NCI-H1417 treated with DMSO at 0.1 percent for 48 hours (cell line): ENCODE measurements around the gene MBOAT2.
"Not testable (repeated sequence)": the region's sequence is repeated elsewhere in the genome, so short reads cannot be mapped to it uniquely, and the experiment has no call there.

Source experiments
- DNase-seq: peaks from one replicate; lab custom pipeline; 2025; lab: John Stamatoyannopoulos, UW

Gene MBOAT2

DNA sequence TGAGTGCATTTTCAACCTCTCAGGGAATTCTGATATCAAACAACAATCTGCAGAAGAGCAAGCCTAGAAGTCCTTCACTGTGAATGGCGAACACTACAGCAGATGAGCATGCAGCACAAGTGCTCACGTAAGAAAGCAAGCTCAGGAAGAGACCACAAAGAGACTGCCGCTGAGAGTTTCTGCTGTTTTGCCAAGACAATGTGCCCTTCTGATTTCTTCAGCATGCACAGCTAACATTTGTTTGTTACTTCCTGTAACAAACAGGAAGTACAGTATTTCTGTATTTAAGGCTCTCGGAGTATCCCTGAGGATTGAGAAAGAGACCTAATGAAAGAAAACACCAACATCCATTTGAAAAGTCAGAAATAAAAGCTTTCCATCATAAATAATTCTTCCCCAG, 45.9 kb downstream of the MBOAT2 start:
- no peak for DNase-seq

DNA sequence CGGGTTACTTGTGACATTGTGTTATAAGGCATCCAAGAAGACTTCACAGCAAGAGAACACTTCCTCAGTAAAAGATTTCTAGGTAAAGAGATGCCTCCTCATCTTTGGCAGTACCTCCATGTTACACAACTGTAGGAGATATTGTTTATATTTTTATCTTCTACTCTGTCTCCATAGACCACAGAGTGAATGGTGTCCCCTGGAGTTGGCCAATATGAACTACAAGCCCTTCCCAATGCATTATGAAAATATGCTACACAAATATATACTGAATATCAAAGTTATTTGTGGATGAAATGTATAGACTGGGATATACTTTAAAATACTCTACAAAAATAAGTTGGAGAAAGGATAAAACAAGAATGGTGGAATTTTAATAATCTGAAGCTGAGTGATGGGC, 46.7 kb downstream of the MBOAT2 start:
- DNase-seq, result no peak

DNA sequence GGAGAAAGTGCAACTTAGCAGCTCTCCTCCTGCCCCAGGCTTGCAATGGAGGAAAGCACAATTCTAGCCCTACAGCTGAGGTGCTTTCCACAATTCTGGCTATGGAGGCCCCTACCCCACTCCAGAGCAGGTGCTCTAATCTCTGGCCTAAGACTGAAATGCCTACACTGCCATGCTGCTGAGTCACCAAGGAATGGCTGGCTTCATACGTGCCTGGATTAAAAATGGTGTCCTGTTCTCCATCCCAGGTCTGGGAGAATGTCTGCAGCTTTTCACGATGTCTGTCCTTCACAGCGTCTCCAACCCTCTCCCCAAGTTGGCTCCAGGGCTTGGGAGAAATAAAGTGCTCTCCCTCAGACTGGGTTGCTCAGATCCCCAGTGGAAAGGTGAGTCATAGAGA, 48.5 kb downstream of the MBOAT2 start:
- no peak for DNase-seq

DNA sequence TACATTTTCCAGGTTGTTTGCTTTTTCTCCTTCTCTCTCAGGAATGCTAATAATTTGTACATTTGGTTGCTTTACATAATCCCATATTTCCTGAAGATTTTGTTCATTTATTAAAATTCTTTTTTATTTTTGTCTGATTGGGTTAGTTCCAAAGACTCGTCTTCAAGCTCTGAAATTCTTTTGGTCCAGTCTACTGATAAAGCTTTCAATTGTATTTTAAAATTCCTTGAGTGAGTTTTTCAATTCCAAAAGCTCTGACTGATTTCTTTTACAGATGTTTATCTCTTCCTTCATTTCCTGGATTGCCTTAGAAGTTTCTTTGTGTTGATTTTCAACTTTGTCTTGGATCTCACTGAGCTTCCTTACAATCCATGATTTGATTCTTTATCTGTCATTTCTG, 50.0 kb downstream of the MBOAT2 start:
- no peak for DNase-seq

DNA sequence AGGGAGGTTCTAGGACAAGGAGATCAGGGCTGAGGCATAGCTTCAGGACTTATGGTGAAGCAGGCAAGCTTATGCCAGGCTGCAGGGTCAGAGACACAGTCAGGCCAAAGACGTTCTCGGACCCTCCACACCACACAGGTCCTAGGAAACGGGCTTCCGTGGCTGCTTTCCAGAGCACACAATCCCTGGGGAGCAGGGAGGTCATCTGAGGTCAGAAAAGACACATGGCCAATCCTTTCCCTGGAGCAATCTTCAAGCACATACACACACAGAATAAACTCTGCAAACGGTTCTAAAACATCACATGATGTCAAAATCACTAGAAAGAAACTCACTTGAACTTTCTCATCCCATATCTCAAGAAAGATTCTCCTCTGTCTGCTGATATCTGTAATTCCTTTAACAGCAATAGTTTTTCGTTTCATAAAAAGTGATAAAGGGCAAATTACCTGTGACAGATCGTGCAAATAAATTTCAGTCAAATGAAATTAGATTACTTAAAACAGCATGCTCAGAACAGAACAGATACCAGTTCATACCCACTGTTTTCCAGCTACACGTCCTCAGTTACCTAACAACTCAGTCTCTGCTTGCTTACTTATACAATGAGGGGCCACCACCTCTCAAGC, 63.9 kb downstream of the MBOAT2 start:
- no peak for DNase-seq

DNA sequence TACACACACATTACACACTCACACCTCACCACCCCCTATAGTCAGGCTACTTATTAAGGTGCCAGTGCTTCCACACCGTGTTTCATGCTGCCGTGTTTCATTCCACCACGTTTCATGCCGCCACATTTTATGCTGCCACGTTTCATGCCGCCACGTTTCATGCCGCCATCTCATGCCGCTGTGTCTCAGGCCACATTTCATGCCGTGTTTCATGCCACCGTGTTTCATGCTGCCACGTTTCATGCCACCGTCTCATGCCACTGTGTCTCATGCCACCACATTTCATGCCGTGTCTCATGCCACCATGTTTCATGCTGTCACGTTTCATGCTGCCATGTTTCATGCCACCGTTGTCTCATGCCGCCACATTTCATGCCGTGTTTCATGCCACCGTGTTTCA, 65.1 kb downstream of the MBOAT2 start:
- no peak for DNase-seq

DNA sequence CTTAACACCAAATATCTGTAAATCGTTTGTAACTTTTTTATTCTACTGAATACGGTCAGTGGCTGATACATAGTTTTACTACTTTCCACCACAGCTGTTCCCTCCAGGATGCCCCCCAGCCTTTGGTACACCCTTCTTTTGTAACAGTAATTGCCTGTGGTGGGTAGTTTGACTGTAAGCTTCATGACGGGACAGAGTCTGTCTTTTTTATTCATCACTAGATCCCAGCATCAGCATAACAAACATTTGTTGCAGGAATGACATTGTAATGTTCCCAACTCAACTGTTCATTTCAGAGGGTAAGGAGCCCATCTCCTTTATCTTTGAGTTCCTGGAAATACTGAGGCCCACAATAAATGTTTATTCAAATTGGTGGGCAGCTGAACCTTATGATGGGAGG, 67.5 kb downstream of the MBOAT2 start:
- DNase-seq, result no peak

DNA sequence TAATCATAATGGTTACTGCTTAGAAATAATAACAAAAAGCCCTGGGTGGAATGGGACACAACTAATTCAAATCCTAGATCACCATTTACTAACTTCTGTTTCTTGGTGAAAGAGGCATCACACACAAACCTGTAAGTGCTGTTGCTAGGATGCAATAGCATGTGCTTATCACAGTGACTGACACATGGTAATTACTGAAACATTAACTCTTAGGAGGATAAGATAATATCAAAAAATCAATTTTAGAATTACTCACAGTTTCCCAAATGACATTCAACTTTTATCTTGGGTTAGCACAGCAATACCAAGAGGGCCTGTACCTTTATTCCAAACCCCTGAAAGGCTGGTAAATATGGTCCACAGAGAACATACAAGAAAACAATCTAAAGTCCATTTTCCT, 69.1 kb downstream of the MBOAT2 start:
- no peak for DNase-seq

DNA sequence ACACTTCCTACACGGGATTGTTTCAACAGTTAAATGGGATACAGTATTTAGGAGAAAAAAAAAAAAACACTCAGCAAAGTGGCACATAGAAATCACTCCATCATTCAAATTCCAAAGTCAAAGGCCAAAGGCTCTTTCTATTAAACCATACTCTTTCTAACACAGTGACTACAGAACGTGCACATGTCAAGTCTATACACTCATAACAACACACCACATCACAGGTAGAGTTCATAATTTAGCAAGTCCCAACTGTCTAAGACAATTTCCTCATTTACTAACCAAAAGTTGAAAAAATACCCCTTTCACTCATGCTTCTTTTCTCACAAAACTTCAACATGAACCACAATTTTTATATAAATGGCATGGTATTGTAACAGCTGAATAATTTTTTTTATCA, 70.8 kb downstream of the MBOAT2 start:
- no peak for DNase-seq

DNA sequence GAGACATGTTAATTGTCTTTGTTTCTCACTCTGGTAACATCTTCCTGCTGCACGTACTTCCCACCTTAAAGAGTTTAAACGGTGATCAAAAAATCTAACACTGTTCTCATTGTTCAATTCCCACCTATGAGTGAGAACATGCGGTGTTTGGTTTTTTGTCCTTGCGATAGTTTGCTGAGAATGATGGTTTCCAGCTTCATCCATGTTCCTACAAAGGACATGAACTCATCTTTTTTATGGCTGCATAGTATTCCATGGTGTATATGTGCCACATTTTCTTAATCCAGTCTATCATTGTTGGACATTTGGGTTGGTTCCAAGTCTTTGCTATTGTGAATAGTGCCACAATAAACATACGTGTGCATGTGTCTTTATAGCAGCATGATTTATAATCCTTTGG, 73.3 kb downstream of the MBOAT2 start:
- not testable (repeated sequence) for DNase-seq

DNA sequence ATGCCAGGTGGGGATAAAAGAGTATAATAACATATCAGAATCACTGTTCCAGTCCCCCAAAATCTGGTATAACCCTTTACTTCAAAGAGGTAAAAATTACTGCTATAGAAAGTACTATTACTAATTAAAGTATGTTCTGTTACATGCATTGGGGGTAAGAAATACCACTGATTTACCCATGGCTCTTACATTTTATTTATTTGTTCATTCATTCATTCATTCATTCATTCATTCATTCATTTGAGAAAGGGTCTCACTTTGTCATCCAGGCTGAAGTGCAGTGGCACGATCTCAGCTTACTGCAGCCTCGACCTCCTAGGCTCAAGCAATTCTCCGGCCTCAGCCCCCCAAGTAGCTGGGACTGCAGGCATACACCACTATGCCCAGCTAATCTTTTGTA, 74.4 kb downstream of the MBOAT2 start:
- DNase-seq, result no peak

DNA sequence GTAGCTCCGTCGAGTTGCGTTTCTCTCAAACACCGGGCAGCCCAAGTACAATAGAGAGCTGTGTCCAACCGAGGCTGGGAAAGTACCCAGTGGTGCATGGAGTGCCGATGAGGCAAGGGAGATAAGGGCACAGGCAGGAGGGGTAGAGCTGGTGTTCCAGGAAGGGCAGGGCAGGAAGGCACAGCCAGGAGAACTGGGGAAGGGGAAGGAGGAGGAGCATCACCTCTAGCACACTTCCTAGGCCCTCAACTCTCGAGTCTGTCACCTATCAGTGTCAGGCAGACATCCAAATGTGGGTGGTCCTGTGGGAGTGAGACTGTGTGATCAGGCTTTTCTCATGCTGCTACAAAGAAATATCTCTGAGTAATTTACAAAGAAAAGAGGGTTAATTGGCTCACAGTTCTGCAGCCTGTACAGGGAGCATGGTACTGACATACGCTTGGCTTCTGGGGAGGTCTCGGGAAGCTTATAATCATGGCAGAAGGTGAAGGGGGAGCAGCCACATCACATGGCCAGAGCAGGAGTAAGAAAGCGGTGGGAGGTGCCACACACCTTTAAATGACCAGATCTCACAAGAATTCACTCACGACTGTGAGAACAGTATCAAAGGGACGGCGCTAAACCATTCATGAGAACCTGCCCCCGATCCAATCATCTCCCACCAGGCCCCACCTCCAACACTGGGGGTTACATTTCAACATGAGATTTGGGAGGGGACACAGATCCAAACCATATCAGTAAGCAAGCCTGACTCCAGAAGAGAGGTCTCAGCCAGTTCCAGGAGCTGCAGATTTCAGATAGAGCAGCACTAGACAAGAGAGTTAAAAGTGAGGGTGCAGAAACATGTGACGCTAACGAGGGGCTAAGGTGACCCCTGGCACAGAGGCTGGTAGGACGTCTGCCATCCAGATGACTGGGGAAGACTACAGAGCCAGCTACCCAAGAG, 75.7 kb downstream of the MBOAT2 start:
- no peak for DNase-seq

DNA sequence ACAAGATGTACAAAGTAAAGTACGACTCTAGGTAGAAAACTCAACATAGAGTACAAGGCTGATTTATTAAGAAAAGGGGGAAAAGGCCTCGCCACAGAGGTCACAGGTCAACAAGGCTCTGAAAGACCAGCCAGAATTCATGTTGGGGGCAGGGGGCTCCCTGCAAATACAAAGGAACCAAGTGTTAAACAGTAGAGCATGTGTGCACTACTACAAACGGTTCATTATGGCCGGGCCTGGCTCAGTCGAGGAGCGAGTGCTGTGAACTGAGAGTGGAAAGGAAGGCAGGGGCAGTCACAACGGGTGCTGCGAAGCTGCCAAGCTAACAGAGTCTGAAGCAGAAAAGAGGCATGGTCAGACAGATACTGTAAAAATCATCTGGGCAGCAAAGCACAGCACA, 77.1 kb downstream of the MBOAT2 start:
- no peak for DNase-seq

DNA sequence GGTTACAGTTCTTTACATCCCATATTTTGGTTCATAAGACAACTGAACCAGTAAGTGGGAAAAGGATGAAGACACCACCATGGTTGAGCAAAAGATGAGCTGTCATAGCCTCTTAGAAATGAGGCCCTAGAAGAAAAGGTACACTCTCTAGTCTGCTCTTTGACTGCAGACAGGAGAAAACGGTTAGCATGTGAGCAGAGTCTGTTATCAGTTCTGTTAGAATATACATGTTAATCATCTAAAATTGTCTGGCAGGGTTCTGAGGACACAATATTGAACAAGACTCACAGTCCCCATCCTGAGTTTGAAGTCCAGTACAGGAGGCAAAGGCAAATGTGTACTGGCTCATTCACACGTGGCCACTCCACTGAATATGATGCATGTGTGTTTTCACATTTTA, 78.1 kb downstream of the MBOAT2 start:
- no peak for DNase-seq

DNA sequence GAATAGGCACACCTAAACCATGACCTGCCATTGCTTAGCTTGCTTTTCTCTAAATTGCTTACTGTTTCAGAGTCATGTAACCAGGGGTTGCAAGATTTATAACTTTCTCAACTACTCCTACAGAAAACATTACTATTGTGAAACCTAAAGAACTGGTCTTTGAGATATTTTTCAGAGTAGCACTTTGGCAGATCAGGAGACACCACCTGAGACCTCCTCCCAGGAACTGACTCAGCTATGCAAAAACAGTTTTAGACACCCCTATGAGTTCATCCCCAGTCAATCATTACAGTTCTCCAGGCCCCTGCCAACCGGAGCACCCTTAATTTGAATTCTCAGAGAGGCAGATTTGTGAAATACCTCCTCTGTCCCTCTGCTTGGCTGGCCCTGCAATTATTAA, 80.3 kb downstream of the MBOAT2 start:
- no peak for DNase-seq

DNA sequence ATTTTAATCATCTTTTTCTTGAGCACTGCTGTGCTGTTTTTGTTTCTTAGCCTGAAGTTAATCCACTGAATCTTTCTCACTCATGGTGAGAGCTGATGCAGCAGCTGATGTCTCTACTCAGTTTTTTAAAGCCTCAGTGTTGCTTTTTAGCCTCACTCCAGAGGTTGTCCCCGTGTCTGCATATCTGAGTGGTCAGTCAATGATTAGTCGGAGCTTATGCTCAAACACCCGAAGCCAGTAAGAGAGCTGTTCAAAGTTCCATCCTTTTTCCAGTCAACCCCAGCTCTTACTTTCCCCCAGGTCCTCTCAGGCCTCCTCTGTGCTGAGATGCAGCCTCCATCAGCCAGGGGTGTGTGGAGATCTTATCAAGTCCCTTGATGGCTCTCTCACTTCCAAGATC, 81.1 kb downstream of the MBOAT2 start:
- DNase-seq, result no peak

DNA sequence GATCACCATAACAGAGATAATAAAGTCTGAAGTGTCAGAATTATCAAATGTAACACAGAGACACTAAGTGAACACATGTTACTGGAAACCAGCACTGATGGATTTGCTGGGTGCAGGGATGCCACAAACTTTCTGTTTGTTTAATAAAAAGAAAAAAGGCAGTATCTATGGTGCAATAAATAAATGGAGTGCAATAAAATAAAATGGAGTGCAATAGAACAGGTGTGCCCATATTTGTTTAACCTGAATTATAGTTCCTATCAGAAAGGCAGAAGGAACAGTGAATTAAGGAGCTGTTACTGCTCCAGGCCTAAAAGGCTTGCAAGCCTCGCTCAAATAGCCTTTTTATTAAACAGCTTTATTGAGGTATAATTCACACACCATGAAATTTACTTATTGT, 85.1 kb downstream of the MBOAT2 start:
- DNase-seq, result no peak

DNA sequence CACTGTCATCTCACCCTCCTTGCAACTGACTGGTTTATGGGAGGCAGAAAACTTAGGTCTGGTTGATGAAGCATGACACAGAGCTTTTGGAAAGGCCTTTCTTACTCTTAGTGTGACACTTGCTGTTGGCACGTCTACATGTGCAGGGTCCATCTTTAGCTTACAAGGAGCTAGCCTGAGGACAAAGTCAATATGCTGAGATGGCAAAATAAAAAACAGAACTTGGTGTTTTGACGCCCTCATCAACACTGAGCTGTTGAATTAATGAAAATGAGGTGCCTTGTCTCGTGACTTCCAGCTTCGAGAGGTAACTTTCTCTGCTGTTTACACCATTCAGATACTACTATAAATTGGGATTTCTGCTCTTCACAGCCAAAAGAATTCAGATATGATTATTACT, 87.5 kb downstream of the MBOAT2 start:
- DNase-seq, result no peak

DNA sequence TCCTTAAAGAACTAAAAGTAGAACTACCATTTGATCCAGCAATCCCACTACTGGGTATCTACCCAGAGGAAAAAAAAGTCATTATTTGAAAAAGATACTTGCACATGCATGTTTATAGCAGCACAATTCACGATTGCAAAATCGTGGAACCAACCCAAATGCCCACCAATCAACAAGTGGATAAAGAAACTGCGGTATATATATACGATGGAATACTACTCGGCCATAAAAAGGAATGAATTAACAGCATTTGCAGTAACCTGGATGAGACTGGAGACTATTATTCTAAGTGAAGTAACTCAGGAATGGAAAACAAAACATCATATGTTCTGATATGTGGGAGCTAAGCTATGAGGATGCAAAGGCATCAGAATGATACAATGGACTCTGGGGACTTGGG, 89.7 kb downstream of the MBOAT2 start:
- not testable (repeated sequence) for DNase-seq

DNA sequence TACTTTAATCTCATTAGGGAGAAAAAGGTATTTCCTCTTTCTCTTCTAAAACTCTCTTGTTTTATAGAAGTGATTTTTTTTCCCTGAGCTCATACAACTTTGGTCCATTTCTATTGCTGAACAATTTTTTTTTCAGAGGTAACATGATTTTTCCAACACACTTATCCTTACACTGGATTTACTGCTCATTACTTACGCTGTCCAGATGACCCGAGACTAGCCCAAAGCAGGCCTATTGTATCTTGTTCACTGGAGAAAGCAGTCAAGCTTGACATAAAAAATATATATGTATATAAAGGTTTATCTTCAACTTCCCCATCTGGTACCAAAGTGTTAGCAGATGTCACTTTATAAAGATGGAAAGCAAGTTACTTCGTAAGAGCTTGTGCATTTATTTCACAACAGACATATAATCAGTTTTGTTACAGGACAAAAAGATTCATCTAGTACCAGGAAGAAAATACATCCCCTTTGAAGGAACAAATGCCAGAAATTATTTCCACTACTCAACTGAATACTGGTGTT, 95.7 kb downstream of the MBOAT2 start:
- no peak for DNase-seq

DNA sequence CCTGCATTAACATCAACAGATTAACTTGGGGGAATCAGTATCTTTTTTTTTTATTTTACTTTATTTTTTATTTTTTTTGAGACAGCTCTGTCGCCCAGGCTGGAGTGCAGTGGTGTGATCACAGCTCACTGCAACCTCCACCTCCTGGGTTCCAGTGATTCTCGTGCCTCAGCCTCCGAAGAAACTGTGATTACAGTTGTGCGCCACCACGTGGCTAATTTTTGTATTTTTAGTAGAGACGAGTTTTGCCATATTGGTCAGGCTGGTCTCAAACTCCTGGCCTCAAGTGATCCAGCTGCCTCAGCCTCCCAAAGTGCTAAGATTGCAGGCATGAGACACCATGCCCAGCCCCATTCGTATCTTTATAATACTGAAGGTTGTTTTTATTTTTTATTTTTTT, 99.6 kb downstream of the MBOAT2 start:
- DNase-seq, result not testable (repeated sequence)

DNA sequence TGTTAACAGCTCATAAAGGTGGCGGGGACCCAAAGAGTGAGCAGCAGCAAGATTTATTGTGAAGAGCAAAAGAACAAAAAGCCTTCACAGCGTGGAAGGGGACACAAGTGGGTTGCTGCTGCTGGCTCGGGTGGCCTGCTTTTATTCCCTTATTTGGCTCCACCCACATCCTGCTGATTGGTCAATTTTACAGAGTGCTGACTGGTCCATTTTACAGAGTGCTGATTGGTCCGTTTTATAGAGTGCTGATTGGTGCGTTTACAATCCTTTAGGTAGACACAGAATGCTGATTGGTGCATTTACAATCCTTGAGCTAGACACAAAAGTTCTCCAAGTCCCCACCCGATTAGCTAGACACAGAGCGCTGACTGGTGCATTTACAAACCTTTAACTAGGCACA, 100.7 kb downstream of the MBOAT2 start:
- not testable (repeated sequence) for DNase-seq

DNA sequence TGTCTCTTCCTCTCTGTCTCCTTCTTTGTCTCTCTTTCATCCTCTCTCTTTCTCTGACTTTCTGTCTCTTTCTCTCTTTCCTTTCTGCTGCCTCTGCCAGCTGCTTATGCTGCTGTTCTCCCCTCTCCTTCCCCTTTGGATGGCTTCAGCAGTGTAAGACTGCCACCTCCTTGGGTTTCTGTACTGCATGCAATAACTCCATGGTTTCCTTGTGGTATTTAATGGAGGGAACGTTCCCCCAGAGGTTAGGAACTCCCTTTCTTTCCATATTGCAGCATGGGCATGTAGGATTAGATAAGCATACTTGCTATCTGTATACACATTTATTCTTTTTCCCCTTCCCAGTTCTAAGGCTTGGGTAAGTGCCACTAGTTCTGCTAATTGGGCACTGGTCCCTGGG, 106.3 kb downstream of the MBOAT2 start:
- not testable (repeated sequence) for DNase-seq
